Dermis blood vessel endothelial cell (primary cell): ENCODE data around the gene RBP2. TPM values are rescaled to one million over a fixed set of nuclear protein-coding genes. Genes with fewer than 3 reads are reported as not detected.

Experiments
- DNase-seq: peaks from one replicate; pipeline ENCODE4 v3.0.0; 2010
- total RNA-seq: library from RNA; depleted of rRNA; stranded (reverse); fragments of >200 nt; gene quantifications from 2 replicates; pipeline ENCODE4 v1.2.3, GENCODE V29; 2014

The RBP2 gene
- total RNA-seq, 1 donor from 2014 or later = not detected

- no peak for DNase-seq
These were observed 4.3 kb upstream of the RBP2 start for GRCh38 chr3:139480585-139480984.

GRCh38 chr3:139477710-139478640 is 1.7 kb upstream of the RBP2 start:
- no peak for DNase-seq

GRCh38 chr3:139473155-139473771 is 3.1 kb downstream of the RBP2 start:
- no peak for DNase-seq

GRCh38 chr3:139472380-139473010 is 3.8 kb downstream of the RBP2 start:
- no peak for DNase-seq

- DNase-seq = no peak
These were observed 6.1 kb downstream of the RBP2 start for GRCh38 chr3:139470199-139470598.

GRCh38 chr3:139468399-139468798 is 7.9 kb downstream of the RBP2 start:
- DNase-seq = no peak

GRCh38 chr3:139466360-139466759 is 10.0 kb downstream of the RBP2 start:
- DNase-seq = no peak

GRCh38 chr3:139465636-139466035 is 10.7 kb downstream of the RBP2 start:
- DNase-seq = no peak

GRCh38 chr3:139463466-139463865 is 12.8 kb downstream of the RBP2 start:
- no peak for DNase-seq

- DNase-seq = no peak
These were observed 15.8 kb downstream of the RBP2 start for GRCh38 chr3:139460529-139460928.

- DNase-seq = no peak
These were observed 16.2 kb downstream of the RBP2 start for GRCh38 chr3:139460076-139460475.

GRCh38 chr3:139458348-139458747 is 18.0 kb downstream of the RBP2 start:
- no peak for DNase-seq

GRCh38 chr3:139457066-139457465 is 19.2 kb downstream of the RBP2 start:
- no peak for DNase-seq

GRCh38 chr3:139456386-139456785 is 19.9 kb downstream of the RBP2 start:
- no peak for DNase-seq

- DNase-seq = no peak
These were observed 20.5 kb downstream of the RBP2 start for GRCh38 chr3:139455855-139456254.

GRCh38 chr3:139455206-139455605 is 21.1 kb downstream of the RBP2 start:
- no peak for DNase-seq

GRCh38 chr3:139454346-139454745 is 22.0 kb downstream of the RBP2 start:
- no peak for DNase-seq

GRCh38 chr3:139450159-139450558 is 26.2 kb downstream of the RBP2 start:
- DNase-seq = no peak

- no peak for DNase-seq
These were observed 26.8 kb downstream of the RBP2 start for GRCh38 chr3:139449566-139449965.

- no peak for DNase-seq
These were observed 28.2 kb downstream of the RBP2 start for GRCh38 chr3:139448104-139448503.

- no peak for DNase-seq
These were observed 28.8 kb downstream of the RBP2 start for GRCh38 chr3:139447486-139447885.

GRCh38 chr3:139444446-139444845 is 31.9 kb downstream of the RBP2 start:
- DNase-seq = no peak

- no peak for DNase-seq
These were observed 33.1 kb downstream of the RBP2 start for GRCh38 chr3:139443186-139443585.

GRCh38 chr3:139441656-139442055 is 34.7 kb downstream of the RBP2 start:
- DNase-seq = no peak
